Smooth muscle cell (in vitro differentiated cells): Measurements from ENCODE around the gene SPRED1. TPM values are rescaled to one million over a fixed set of nuclear protein-coding genes. Genes with fewer than 3 reads are reported as not detected.
"Not testable (repeated sequence)": the region's sequence is repeated elsewhere in the genome, so short reads cannot be mapped to it uniquely, and the experiment has no call there.

ENCODE experiments used
- DNase-seq: peaks from one replicate; lab custom pipeline; 2025; ENCODE audit not compliant: unreplicated experiment; lab: John Stamatoyannopoulos, UW
- H2AFZ ChIP-seq: fragments of 200-600 bp; sonication (generic); 2 replicates; pipeline ENCODE4 v1.6.0; 2016; ENCODE audit warnings: antibody characterized with exemption, low read depth, mild to moderate bottlenecking
- H3F3A ChIP-seq: fragments of 200-600 bp; sonication (generic); 2 replicates; pipeline ENCODE4 v1.6.0; 2017; ENCODE audit warnings: antibody characterized with exemption, low read depth
- H3K27ac ChIP-seq: fragments of 200-600 bp; sonication (generic); 2 replicates; pipeline ENCODE4 v1.5.1; 2016; ENCODE audit warnings: low read depth, mild to moderate bottlenecking
- H3K27me3 ChIP-seq: fragments of 200-600 bp; sonication (generic); 2 replicates; pipeline ENCODE4 v1.6.1; 2016; ENCODE audit warnings: low read depth, mild to moderate bottlenecking
- H3K36me3 ChIP-seq: fragments of 200-600 bp; sonication (generic); 2 replicates; pipeline ENCODE4 v1.5.1; 2016; ENCODE audit warnings: low read depth
- H3K4me1 ChIP-seq: fragments of 200-600 bp; sonication (generic); 2 replicates; pipeline ENCODE4 v1.5.1; 2016; ENCODE audit warnings: low read depth
- H3K4me2 ChIP-seq: fragments of 200-600 bp; sonication (generic); 2 replicates; pipeline ENCODE4 v1.6.0; 2016; ENCODE audit warnings: mild to moderate bottlenecking
- H3K4me3 ChIP-seq: fragments of 200-600 bp; sonication (generic); 2 replicates; pipeline ENCODE4 v1.5.1; 2016; ENCODE audit warnings: mild to moderate bottlenecking
- H3K79me2 ChIP-seq: fragments of 200-600 bp; sonication (generic); 2 replicates; pipeline ENCODE4 v1.6.0; 2016; ENCODE audit warnings: low read depth, mild to moderate bottlenecking
- H3K9ac ChIP-seq: fragments of 200-600 bp; sonication (generic); 2 replicates; pipeline ENCODE4 v1.6.0; 2016; ENCODE audit warnings: low read depth
- H3K9me3 ChIP-seq: fragments of 200-600 bp; sonication (generic); replicated peaks from 2 replicates; pipeline ENCODE4 v1.5.1; 2016; ENCODE audit warnings: low read depth
- H4K20me1 ChIP-seq: fragments of 200-600 bp; sonication (generic); 2 replicates; pipeline ENCODE4 v1.6.0; 2016; ENCODE audit warnings: low read depth
- CTCF ChIP-seq: fragments of 200-600 bp; sonication (generic); IDR thresholded peaks from 2 replicates; pipeline ENCODE4 v1.5.1; 2017; ENCODE audit warnings: borderline replicate concordance, mild to moderate bottlenecking, antibody characterized with exemption; ENCODE audit not compliant: insufficient read depth, poor library complexity, severe bottlenecking
- WGBS: methylation state at CpG from one replicate; pipeline ENCODE4 v1.1.7; 2016; ENCODE audit warnings: low lambda C conversion rate; 5-methylcytosine and 5-hydroxymethylcytosine counted together
- polyA plus RNA-seq: library from polyadenylated mRNA; unstranded; fragments of >200 nt; fragmentation: Nextera tagmentation; extraction: Ambion mirVana; gene quantifications from 2 replicates; pipeline ENCODE4 v1.2.1, GENCODE V29; 2016
- total RNA-seq: library from RNA; depleted of rRNA; stranded (reverse); fragments of >200 nt; gene quantifications from 2 replicates; pipeline ENCODE4 v1.2.3, GENCODE V29; 2014

Gene SPRED1
- total and polyA plus RNA-seq, 2 experiments from 2014 or later, result 22.2 to 53.0 TPM

- no peak overlapping the region for H2AFZ ChIP-seq
- H3K9ac ChIP-seq, result no peak overlapping the region
- H3K79me2 ChIP-seq, result peaks cover 100% of the 10 kb centered on the region
- peaks cover 100% of the 10 kb centered on the region for H4K20me1 ChIP-seq
- TF ChIP-seq CTCF, result no peak
- no peak for DNase-seq
- H3K9me3 ChIP-seq, result no peaks in the 10 kb centered on the region
- H3K4me2 ChIP-seq, result no peak overlapping the region
- 78% methylated on average over 2 of the region's 2 CpGs for WGBS
- H3K4me1 ChIP-seq, result no peaks in the 10 kb centered on the region
- H3K27ac ChIP-seq, result no peak overlapping the region
- no peaks in the 10 kb centered on the region for H3K36me3 ChIP-seq
- H3F3A ChIP-seq, result no peaks in the 10 kb centered on the region
- no peaks in the 10 kb centered on the region for H3K27me3 ChIP-seq
- H3K4me3 ChIP-seq, result no peak overlapping the region
Observed at GRCh38 chr15:38275959-38276358, 23.3 kb downstream of the SPRED1 start.

DNA sequence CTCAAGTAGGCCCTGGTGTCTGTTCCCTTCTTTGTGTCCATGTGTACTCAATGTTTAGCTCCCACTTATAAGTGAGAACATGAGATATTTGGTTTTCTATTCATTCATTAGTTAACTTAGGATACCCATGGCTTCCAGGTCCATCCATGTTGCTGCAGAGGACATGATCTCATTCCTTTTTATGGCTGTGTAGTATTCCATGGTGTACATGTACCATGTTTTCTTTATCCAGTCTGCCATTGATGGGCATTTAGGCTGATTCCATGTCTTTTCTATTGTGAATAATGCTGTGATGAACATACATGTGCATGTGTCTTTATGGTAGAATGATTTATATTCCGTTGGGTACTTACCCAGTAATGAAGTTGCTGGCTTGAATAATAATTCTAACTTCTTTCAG lies 24.6 kb downstream of the SPRED1 start:
- not testable (repeated sequence) for H3K27ac ChIP-seq, H2AFZ ChIP-seq, DNase-seq, H3K4me2 ChIP-seq, H3F3A ChIP-seq, H3K4me1 ChIP-seq, H3K9ac ChIP-seq, H3K36me3 ChIP-seq, H3K27me3 ChIP-seq, H3K9me3 ChIP-seq, H3K4me3 ChIP-seq
- Histone ChIP-seq H4K20me1 (peaks cover 100% of the 10 kb centered on the region), H3K79me2 (peaks cover 100% of the 10 kb centered on the region)
- WGBS, result 72% methylated on average over 1 of the region's 1 CpG

GRCh38 chr15:38281031-38281430 lies 28.4 kb downstream of the SPRED1 start:
- DNase-seq, result no peak
- no peaks in the 10 kb centered on the region for H3K9me3 ChIP-seq
- H4K20me1 ChIP-seq, result peaks cover 100% of the 10 kb centered on the region
- H3K27me3 ChIP-seq, result no peaks in the 10 kb centered on the region
- no peak overlapping the region for H2AFZ ChIP-seq
- H3K27ac ChIP-seq, result no peak overlapping the region
- peaks cover 3% of the 10 kb centered on the region for H3F3A ChIP-seq
- H3K4me3 ChIP-seq, result no peak overlapping the region
- H3K9ac ChIP-seq, result no peak overlapping the region
- no peaks in the 10 kb centered on the region for H3K4me1 ChIP-seq
- peaks cover 100% of the 10 kb centered on the region for H3K79me2 ChIP-seq
- TF ChIP-seq CTCF, result no peak
- H3K36me3 ChIP-seq, result no peaks in the 10 kb centered on the region
- no peak overlapping the region for H3K4me2 ChIP-seq
- WGBS, result 55% methylated on average over 1 of the region's 1 CpG

DNA sequence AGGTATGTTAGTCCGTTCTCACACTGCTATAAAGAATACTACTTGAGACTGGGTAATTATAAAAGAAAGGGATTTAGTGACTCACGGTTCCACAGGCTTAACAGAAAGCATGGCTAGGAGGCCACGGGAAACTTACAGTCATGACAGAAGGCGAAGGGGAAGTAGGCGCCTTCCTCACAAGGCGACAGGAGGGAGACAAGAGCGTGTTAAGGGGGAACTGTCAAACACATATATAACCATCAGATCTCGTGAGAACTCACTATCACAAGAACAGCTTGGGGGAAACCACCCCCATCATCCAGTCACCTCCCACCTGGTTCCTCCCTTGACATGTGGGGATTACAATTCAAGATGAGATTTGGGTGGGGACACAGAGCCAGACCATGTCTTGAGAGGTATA lies 30.4 kb downstream of the SPRED1 start:
- H3K9ac ChIP-seq, result no peak overlapping the region
- H3K4me3 ChIP-seq, result no peak overlapping the region
- H2AFZ ChIP-seq, result no peak overlapping the region
- WGBS, result 74% methylated on average over 8 of the region's 8 CpGs
- H3K4me2 ChIP-seq, result no peak overlapping the region
- peaks cover 100% of the 10 kb centered on the region for H4K20me1 ChIP-seq
- TF ChIP-seq CTCF, result no peak
- H3K27ac ChIP-seq, result no peak overlapping the region
- no peaks in the 10 kb centered on the region for H3K4me1 ChIP-seq
- H3K27me3 ChIP-seq, result no peaks in the 10 kb centered on the region
- DNase-seq, result no peak
- H3K9me3 ChIP-seq, result no peaks in the 10 kb centered on the region
- peaks cover 100% of the 10 kb centered on the region for H3K79me2 ChIP-seq
- H3K36me3 ChIP-seq, result no peaks in the 10 kb centered on the region
- H3F3A ChIP-seq, result peaks cover 6% of the 10 kb centered on the region
